ENCODE results near the gene DLX2.
"Not testable (repeated sequence)": the region's sequence is repeated elsewhere in the genome, so short reads cannot be mapped to it uniquely, and the experiment has no call there.

Gene DLX2

GRCh38 chr2:172067905-172068304 lies 34.8 kb downstream of the DLX2 start:
- not testable (repeated sequence) for DNase-seq

GRCh38 chr2:172066394-172066886 lies 36.3 kb downstream of the DLX2 start:
- in situ Hi-C loops (cut with MboI; ENCODE audit: low pct_unique_long_range_greater_than_20kb, low sequenced_read_pairs), result no loop called here
- DNase-seq, result no peak

More at GRCh38 chr2:172067905-172068304, 34.8 kb downstream of the DLX2 start:
- in situ Hi-C loops (cut with MboI; ENCODE audit: low pct_unique_long_range_greater_than_20kb, low sequenced_read_pairs), result not testable (repeated sequence)

GRCh38 chr2:172065111-172065510 lies 37.6 kb downstream of the DLX2 start:
- in situ Hi-C loops (cut with MboI; ENCODE audit: low pct_unique_long_range_greater_than_20kb, low sequenced_read_pairs), result no loop called here
- no peak for DNase-seq

GRCh38 chr2:172063446-172063845 lies 39.3 kb downstream of the DLX2 start:
- DNase-seq, result no peak
- in situ Hi-C loops (cut with MboI; ENCODE audit: low pct_unique_long_range_greater_than_20kb, low sequenced_read_pairs), result no loop called here

- in situ Hi-C loops (cut with MboI; ENCODE audit: low pct_unique_long_range_greater_than_20kb, low sequenced_read_pairs), result no loop called here
- no peak for DNase-seq
Observed at GRCh38 chr2:172062402-172063004, 40.2 kb downstream of the DLX2 start.

- DNase-seq; in situ Hi-C loops (cut with MboI; ENCODE audit: low pct_unique_long_range_greater_than_20kb, low sequenced_read_pairs): not testable (repeated sequence)
Observed at GRCh38 chr2:172060118-172060517, 42.6 kb downstream of the DLX2 start.

GRCh38 chr2:172058660-172059059 lies 44.0 kb downstream of the DLX2 start:
- no peak for DNase-seq
- in situ Hi-C loops (cut with MboI; ENCODE audit: low pct_unique_long_range_greater_than_20kb, low sequenced_read_pairs), result no loop called here

GRCh38 chr2:172056293-172056692 lies 46.4 kb downstream of the DLX2 start:
- in situ Hi-C loops (cut with MboI; ENCODE audit: low pct_unique_long_range_greater_than_20kb, low sequenced_read_pairs), result no loop called here
- no peak for DNase-seq

GRCh38 chr2:172053486-172053885 lies 49.2 kb downstream of the DLX2 start:
- no peak for DNase-seq
- in situ Hi-C loops (cut with MboI; ENCODE audit: low pct_unique_long_range_greater_than_20kb, low sequenced_read_pairs), result no loop called here

GRCh38 chr2:172052000-172052983 lies 50.4 kb downstream of the DLX2 start:
- in situ Hi-C loops (cut with MboI; ENCODE audit: low pct_unique_long_range_greater_than_20kb, low sequenced_read_pairs), result no loop called here
- no peak for DNase-seq

GRCh38 chr2:172050479-172051125 lies 52.1 kb downstream of the DLX2 start:
- in situ Hi-C loops (cut with MboI; ENCODE audit: low pct_unique_long_range_greater_than_20kb, low sequenced_read_pairs), result no loop called here
- DNase-seq, result no peak

- DNase-seq, result no peak
- in situ Hi-C loops (cut with MboI; ENCODE audit: low pct_unique_long_range_greater_than_20kb, low sequenced_read_pairs), result no loop called here
Observed at GRCh38 chr2:172049567-172050120, 53.1 kb downstream of the DLX2 start.
